Osteocyte (in vitro differentiated cells): ENCODE data around the gene CASKIN1. TPM values are rescaled to one million over a fixed set of nuclear protein-coding genes. Genes with fewer than 3 reads are reported as not detected.
A peak's percentile ranks its signal among the peaks of the same experiment; 100 is the strongest.
"Not testable (repeated sequence)": the region's sequence is repeated elsewhere in the genome, so short reads cannot be mapped to it uniquely, and the experiment has no call there.

Source experiments
- DNase-seq: peaks from one replicate; pipeline ENCODE4 v3.0.0; 2021; ENCODE audit warnings: mixed read lengths; ENCODE audit not compliant: unreplicated experiment; ENCODE audit errors: extremely low spot score
- H3K27ac Mint-ChIP-seq: one replicate; pipeline ENCODE4 v1.8.0; 2021; ENCODE audit warnings: mild to moderate bottlenecking, mixed read lengths; ENCODE audit not compliant: unreplicated experiment
- H3K27me3 Mint-ChIP-seq: one replicate; pipeline ENCODE4 v1.8.0; 2021; ENCODE audit warnings: mixed read lengths; ENCODE audit not compliant: unreplicated experiment
- H3K36me3 Mint-ChIP-seq: one replicate; pipeline ENCODE4 v1.8.0; 2021; ENCODE audit warnings: mixed read lengths; ENCODE audit not compliant: unreplicated experiment
- H3K4me1 Mint-ChIP-seq: one replicate; pipeline ENCODE4 v1.8.0; 2021; ENCODE audit warnings: mixed read lengths; ENCODE audit not compliant: unreplicated experiment
- H3K4me3 Mint-ChIP-seq: one replicate; pipeline ENCODE4 v1.8.0; 2021; ENCODE audit warnings: mild to moderate bottlenecking, moderate library complexity, mixed read lengths; ENCODE audit not compliant: unreplicated experiment
- H3K9me3 Mint-ChIP-seq: one replicate; pipeline ENCODE4 v1.8.0; 2021; ENCODE audit warnings: mixed read lengths; ENCODE audit not compliant: unreplicated experiment
- CTCF ChIP-seq: fragments of 200-600 bp; sonication (generic); IDR thresholded peaks from 2 replicates; pipeline ENCODE4 v1.5.0; 2021; ENCODE audit warnings: antibody characterized with exemption, mild to moderate bottlenecking, moderate library complexity
- total RNA-seq: library from RNA; stranded (reverse); gene quantifications from 2 replicates; pipeline ENCODE4 v1.2.1, GENCODE V29; 2021

The CASKIN1 gene
- total RNA-seq, 1 donor from 2014 or later = 2.4 TPM

- TF ChIP-seq CTCF = no peak
- DNase-seq = no peak
- H3K27me3 Mint-ChIP-seq = peaks cover 6% of the 10 kb centered on the region
- peak overlapping the region; percentile 31 for H3K27ac Mint-ChIP-seq
- no peaks in the 10 kb centered on the region for H3K9me3 Mint-ChIP-seq
- H3K4me1 Mint-ChIP-seq = peaks cover 21% of the 10 kb centered on the region
- peaks cover 6% of the 10 kb centered on the region for H3K36me3 Mint-ChIP-seq
- peak overlapping the region; percentile 67 for H3K4me3 Mint-ChIP-seq
Observed at GRCh38 chr16:2204416-2205103, 8.2 kb upstream of the CASKIN1 start.

- not testable (repeated sequence) for H3K27ac Mint-ChIP-seq, H3K36me3 Mint-ChIP-seq, DNase-seq, H3K9me3 Mint-ChIP-seq, H3K27me3 Mint-ChIP-seq
- peak overlapping the region; percentile 62 for H3K4me3 Mint-ChIP-seq
- peaks cover 21% of the 10 kb centered on the region for H3K4me1 Mint-ChIP-seq
Observed at GRCh38 chr16:2203119-2203688, 6.8 kb upstream of the CASKIN1 start.

GRCh38 chr16:2200313-2200712 is 3.9 kb upstream of the CASKIN1 start:
- Mint-ChIP-seq H3K27ac (no peak overlapping the region), H3K36me3 (no peaks in the 10 kb centered on the region), H3K4me1 (peaks cover 8% of the 10 kb centered on the region), H3K9me3 (no peaks in the 10 kb centered on the region), H3K27me3 (peaks cover 11% of the 10 kb centered on the region), H3K4me3 (no peak overlapping the region)
- DNase-seq = no peak
- TF ChIP-seq CTCF = no peak

- Mint-ChIP-seq H3K4me1 (peaks cover 6% of the 10 kb centered on the region), H3K27ac (no peak overlapping the region), H3K27me3 (peaks cover 15% of the 10 kb centered on the region), H3K36me3 (no peaks in the 10 kb centered on the region), H3K9me3 (no peaks in the 10 kb centered on the region), H3K4me3 (peak overlapping the region; percentile 7)
- no peak for TF ChIP-seq CTCF
- DNase-seq = no peak
Observed at GRCh38 chr16:2199621-2200139, 3.3 kb upstream of the CASKIN1 start.

- Mint-ChIP-seq H3K9me3 (no peaks in the 10 kb centered on the region), H3K4me3 (no peak overlapping the region), H3K27me3 (peaks cover 17% of the 10 kb centered on the region), H3K4me1 (peaks cover 2% of the 10 kb centered on the region), H3K27ac (no peak overlapping the region), H3K36me3 (no peaks in the 10 kb centered on the region)
- TF ChIP-seq CTCF = no peak
- no peak for DNase-seq
Observed at GRCh38 chr16:2199095-2199494, 2.7 kb upstream of the CASKIN1 start.
